ENCODE measurements around the gene EFCAB14.

DNA sequence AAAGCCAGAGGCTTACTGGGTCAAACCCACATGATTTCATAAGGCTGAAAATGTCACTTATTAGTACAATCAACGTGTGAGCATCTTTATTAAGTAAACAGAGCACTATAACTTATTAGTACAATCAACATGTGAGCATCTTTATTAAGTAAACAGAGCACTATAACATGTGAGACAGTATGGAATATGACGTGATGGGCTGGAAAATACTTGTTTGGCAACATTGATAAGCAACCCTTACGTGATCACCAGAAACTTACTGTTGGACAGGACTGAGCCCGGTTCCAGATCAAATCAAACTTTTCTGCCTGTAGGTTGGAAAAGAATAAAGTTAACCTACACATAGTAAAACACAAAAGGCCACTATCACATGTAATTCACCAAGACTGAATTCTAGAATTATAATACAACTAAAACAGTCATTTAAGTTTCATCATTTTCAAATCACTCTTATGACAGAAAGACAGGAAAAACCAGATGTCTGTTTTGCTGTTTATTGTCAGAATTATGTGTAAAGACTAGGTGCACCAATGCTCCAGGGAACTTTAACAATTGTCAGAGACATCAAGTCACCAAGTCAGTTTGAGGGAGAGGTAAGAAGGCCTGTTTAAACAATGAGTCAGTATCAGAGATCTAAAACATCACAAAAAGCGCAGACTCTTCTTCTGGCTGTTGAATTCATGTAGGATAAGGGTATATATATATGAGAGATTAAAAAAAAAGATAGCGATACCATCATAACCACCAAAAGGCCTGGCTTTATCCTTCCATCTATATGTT is 66.4 kb downstream of the EFCAB14 start:
- TF ChIP-seq, protein P1, sequence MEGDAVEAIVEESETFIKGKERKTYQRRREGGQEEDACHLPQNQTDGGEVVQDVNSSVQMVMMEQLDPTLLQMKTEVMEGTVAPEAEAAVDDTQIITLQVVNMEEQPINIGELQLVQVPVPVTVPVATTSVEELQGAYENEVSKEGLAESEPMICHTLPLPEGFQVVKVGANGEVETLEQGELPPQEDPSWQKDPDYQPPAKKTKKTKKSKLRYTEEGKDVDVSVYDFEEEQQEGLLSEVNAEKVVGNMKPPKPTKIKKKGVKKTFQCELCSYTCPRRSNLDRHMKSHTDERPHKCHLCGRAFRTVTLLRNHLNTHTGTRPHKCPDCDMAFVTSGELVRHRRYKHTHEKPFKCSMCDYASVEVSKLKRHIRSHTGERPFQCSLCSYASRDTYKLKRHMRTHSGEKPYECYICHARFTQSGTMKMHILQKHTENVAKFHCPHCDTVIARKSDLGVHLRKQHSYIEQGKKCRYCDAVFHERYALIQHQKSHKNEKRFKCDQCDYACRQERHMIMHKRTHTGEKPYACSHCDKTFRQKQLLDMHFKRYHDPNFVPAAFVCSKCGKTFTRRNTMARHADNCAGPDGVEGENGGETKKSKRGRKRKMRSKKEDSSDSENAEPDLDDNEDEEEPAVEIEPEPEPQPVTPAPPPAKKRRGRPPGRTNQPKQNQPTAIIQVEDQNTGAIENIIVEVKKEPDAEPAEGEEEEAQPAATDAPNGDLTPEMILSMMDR (IDR thresholded peaks at IDR 0.05): no peak
- TF ChIP-seq POLR2A (IDR thresholded peaks at IDR 0.05): no peak
